ELF-1 (cell line): ENCODE data around the gene ATP2B1.

Source experiments
- DNase-seq: peaks from one replicate; pipeline ENCODE4 v3.0.0-alpha.2; 2016; ENCODE audit warnings: low read depth, low spot score

The ATP2B1 gene

GRCh38 chr12:89661706-89662330 is 46.8 kb downstream of the ATP2B1 start:
- DNase-seq, result no peak

- DNase-seq, result no peak
Observed at GRCh38 chr12:89657739-89658138, 50.9 kb downstream of the ATP2B1 start.

GRCh38 chr12:89657066-89657465 is 51.6 kb downstream of the ATP2B1 start:
- no peak for DNase-seq

GRCh38 chr12:89655841-89656240 is 52.8 kb downstream of the ATP2B1 start:
- DNase-seq, result no peak

- DNase-seq, result no peak
Observed at GRCh38 chr12:89651192-89651591, 57.4 kb downstream of the ATP2B1 start.

- no peak for DNase-seq
Observed at GRCh38 chr12:89650239-89650638, 58.4 kb downstream of the ATP2B1 start.

- DNase-seq, result no peak
Observed at GRCh38 chr12:89649820-89650219, 58.8 kb downstream of the ATP2B1 start.

- DNase-seq, result no peak
Observed at GRCh38 chr12:89649139-89649538, 59.5 kb downstream of the ATP2B1 start.

- peak; percentile 95 for DNase-seq
Observed at GRCh38 chr12:89648211-89648930, 60.3 kb downstream of the ATP2B1 start.

GRCh38 chr12:89645434-89645833 is 63.2 kb downstream of the ATP2B1 start:
- peak; percentile 71 for DNase-seq

- DNase-seq, result no peak
Observed at GRCh38 chr12:89642959-89643358, 65.7 kb downstream of the ATP2B1 start.

GRCh38 chr12:89636776-89637160 is 71.9 kb downstream of the ATP2B1 start:
- DNase-seq, result no peak

- no peak for DNase-seq
Observed at GRCh38 chr12:89636052-89636775, 72.4 kb downstream of the ATP2B1 start.

- no peak for DNase-seq
Observed at GRCh38 chr12:89634508-89634907, 74.1 kb downstream of the ATP2B1 start.

- no peak for DNase-seq
Observed at GRCh38 chr12:89632778-89633177, 75.9 kb downstream of the ATP2B1 start.

GRCh38 chr12:89622115-89622514 is 86.5 kb downstream of the ATP2B1 start:
- no peak for DNase-seq

- DNase-seq, result no peak
Observed at GRCh38 chr12:89621521-89621920, 87.1 kb downstream of the ATP2B1 start.

GRCh38 chr12:89619764-89620163 is 88.9 kb downstream of the ATP2B1 start:
- DNase-seq, result no peak

- no peak for DNase-seq
Observed at GRCh38 chr12:89618113-89618862, 90.3 kb downstream of the ATP2B1 start.

GRCh38 chr12:89610366-89610765 is 98.3 kb downstream of the ATP2B1 start:
- DNase-seq, result no peak

- DNase-seq, result no peak
Observed at GRCh38 chr12:89603678-89604077, 105.0 kb downstream of the ATP2B1 start.

GRCh38 chr12:89597770-89598169 is 110.9 kb downstream of the ATP2B1 start:
- DNase-seq, result no peak
